ENCODE results near the gene RFTN1.

DNA sequence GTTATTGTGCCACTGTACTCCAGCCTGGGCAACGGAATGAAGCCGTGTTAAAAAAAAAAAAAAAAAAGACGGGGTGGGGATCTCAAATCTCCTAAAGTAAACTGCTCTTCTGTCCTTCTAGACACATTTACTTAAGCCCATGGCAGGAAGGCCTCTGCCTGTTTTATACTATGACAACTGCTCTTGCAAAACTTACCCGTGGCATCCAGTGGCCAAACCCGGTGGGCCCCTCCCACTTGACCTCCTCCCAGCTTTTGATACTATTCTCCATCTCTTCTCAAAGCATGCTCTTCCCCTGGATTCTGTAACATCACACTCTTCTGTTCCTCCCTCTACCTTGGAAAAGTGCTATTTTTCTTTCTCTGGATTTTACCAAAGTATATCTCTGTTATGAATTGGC lies 112.2 kb downstream of the RFTN1 start:
- TF ChIP-seq, protein P1, sequence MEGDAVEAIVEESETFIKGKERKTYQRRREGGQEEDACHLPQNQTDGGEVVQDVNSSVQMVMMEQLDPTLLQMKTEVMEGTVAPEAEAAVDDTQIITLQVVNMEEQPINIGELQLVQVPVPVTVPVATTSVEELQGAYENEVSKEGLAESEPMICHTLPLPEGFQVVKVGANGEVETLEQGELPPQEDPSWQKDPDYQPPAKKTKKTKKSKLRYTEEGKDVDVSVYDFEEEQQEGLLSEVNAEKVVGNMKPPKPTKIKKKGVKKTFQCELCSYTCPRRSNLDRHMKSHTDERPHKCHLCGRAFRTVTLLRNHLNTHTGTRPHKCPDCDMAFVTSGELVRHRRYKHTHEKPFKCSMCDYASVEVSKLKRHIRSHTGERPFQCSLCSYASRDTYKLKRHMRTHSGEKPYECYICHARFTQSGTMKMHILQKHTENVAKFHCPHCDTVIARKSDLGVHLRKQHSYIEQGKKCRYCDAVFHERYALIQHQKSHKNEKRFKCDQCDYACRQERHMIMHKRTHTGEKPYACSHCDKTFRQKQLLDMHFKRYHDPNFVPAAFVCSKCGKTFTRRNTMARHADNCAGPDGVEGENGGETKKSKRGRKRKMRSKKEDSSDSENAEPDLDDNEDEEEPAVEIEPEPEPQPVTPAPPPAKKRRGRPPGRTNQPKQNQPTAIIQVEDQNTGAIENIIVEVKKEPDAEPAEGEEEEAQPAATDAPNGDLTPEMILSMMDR (conservative IDR thresholded peaks at IDR 0.05 in 1 of 2, IDR thresholded peaks at IDR 0.05 in 1 of 2; ENCODE audit: low read depth in 1 of 2, low read length in 2 of 2) = no peak
- no peak for TF ChIP-seq EZH2 (IDR thresholded peaks at IDR 0.05; ENCODE audit: low read length, missing control alignments)
